MM.1S (cell line): ENCODE measurements around the gene TPCN1.

Experiments
- EZH2 ChIP-seq: fragments of 300-600 bp; sonication (generic); optimal IDR thresholded peaks from 2 replicates; pipeline ENCODE3; 2017; ENCODE audit warnings: low read depth, mild to moderate bottlenecking, antibody characterized with exemption, low read length, mixed read lengths
- EZH2phosphoT487 ChIP-seq: fragments of 300-600 bp; sonication (generic); IDR thresholded peaks from 2 replicates; pipeline ENCODE4 v1.6.1; 2018; ENCODE audit warnings: antibody characterized with exemption, low read length
- TF ChIP-seq, protein P1 (sequence below): fragments of 300-600 bp; sonication (generic); IDR thresholded peaks from 2 replicates; pipeline ENCODE4 v1.5.1; 2016; ENCODE audit warnings: antibody characterized with exemption, low read length, mixed read lengths

DNA sequence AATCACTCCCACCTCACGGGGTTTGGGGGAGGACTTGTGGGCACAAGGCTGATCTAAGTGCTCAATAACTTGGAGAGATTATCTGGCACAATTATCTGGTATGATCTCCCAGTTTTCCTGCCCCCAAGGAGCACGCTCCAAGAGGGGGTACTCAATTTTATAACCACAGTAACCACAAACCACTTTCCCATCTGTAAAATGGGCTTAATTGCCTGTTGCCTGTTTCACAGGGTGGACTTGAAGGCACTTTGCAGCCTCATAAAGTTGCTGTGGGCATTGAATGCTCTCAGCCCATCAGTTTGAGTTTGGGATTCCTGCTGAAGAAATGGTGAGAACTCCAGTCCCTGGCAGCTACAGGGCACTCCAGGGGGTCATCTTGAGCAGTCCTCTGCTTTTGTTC is 109.2 kb downstream of the TPCN1 start:
- TF ChIP-seq, protein P1, sequence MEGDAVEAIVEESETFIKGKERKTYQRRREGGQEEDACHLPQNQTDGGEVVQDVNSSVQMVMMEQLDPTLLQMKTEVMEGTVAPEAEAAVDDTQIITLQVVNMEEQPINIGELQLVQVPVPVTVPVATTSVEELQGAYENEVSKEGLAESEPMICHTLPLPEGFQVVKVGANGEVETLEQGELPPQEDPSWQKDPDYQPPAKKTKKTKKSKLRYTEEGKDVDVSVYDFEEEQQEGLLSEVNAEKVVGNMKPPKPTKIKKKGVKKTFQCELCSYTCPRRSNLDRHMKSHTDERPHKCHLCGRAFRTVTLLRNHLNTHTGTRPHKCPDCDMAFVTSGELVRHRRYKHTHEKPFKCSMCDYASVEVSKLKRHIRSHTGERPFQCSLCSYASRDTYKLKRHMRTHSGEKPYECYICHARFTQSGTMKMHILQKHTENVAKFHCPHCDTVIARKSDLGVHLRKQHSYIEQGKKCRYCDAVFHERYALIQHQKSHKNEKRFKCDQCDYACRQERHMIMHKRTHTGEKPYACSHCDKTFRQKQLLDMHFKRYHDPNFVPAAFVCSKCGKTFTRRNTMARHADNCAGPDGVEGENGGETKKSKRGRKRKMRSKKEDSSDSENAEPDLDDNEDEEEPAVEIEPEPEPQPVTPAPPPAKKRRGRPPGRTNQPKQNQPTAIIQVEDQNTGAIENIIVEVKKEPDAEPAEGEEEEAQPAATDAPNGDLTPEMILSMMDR: no peak
- TF ChIP-seq EZH2: no peak
- no peak for TF ChIP-seq EZH2phosphoT487
